Ureter (tissue), 1 donor: ENCODE measurements around the gene MLYCD. TPM values are rescaled to one million over a fixed set of nuclear protein-coding genes. Genes with fewer than 3 reads are reported as not detected.
"Not testable (repeated sequence)": the region's sequence is repeated elsewhere in the genome, so short reads cannot be mapped to it uniquely, and the experiment has no call there.

Experiments
- DNase-seq: peaks from one replicate; pipeline ENCODE4 v3.0.0-alpha.2; 2020; ENCODE audit warnings: low spot score
- total RNA-seq: library from RNA; stranded (reverse); gene quantifications from one replicate; pipeline ENCODE4 v1.2.4, GENCODE V29; 2023
- donor health status: DM: yes; HTN: yes; CAD: no.

Gene MLYCD
- total RNA-seq, 1 donor from 2014 or later = 18.3 TPM

DNA sequence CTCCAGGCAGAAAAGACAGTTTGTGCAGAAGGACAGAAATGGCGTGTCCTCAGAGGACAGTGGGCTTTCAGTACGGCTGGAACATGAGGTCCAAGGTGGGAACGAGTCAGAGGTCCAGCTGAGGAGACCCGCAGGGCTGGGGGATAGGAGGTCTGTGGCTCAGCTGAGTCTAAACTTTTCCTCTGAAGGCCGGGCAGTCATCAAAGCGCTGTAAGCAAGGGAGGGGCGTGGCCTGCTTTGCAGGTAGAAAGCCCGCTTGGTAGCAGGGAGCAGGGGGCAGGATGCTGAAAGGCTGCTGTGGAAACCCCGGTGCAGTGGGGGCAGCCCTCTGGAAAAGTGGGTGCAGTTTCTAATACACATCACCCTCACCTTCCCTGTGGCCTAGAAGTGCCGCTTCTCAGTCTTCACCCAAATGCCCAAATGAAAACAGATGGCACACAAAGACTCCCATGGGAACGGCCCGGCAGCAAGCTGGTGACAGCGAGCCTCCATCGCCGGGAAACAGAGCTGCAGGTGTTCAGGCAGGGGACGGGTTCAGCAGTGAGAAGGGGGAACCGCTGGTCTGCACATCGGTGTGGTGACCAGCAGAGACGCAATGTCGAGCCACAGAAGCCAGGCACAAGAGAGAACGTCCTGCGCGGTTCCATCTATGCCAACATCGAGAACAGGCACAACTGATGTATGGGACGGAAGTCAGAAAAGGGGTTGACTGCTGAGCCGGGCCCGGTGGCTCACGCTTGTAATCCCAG is 41.9 kb downstream of the MLYCD start:
- no peak for DNase-seq

DNA sequence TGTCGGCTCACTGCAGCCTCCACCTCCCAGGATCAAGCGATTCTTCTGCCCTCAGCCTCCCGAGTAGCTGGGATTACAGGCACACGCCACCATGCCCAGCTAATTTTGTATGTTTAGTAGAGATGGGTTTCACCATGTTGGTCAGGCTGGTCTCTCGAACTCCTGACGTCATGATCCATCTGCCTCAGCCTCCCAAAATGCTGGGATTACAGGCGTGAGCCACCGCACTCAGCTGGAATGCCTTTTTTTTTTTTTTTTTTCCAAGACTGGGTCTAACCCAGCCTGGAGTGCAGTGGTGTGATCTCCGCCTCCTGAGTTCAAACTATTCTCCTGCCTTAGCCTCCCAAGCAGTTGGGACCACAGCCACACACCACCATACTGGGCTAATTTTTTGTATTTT is 42.6 kb downstream of the MLYCD start:
- not testable (repeated sequence) for DNase-seq

- DNase-seq = no peak
These were observed 43.2 kb downstream of the MLYCD start for GRCh38 chr16:83942074-83942473.

- no peak for DNase-seq
These were observed 44.0 kb downstream of the MLYCD start for GRCh38 chr16:83942815-83943515.

- DNase-seq = no peak
These were observed 44.7 kb downstream of the MLYCD start for GRCh38 chr16:83943516-83944050.

DNA sequence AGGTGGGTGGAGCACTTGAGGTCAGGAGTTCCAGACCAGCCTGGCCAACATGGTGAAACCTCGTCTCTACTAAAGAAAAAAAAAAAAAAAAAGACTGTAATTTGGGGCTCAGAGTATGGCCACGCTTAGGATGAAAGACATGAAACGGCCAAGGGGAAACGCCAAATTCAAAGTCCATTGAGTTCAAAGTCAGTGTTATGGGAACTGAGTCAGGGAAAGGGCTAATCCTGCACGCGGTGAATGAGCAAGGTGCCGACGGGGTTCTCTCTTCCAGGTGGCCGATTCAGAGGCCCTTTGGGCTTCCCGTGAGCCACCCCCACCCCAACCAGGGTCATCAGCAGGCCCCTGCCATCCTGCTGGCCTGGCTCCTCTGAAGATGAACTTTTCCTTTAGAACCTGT is 46.7 kb downstream of the MLYCD start:
- no peak for DNase-seq

DNA sequence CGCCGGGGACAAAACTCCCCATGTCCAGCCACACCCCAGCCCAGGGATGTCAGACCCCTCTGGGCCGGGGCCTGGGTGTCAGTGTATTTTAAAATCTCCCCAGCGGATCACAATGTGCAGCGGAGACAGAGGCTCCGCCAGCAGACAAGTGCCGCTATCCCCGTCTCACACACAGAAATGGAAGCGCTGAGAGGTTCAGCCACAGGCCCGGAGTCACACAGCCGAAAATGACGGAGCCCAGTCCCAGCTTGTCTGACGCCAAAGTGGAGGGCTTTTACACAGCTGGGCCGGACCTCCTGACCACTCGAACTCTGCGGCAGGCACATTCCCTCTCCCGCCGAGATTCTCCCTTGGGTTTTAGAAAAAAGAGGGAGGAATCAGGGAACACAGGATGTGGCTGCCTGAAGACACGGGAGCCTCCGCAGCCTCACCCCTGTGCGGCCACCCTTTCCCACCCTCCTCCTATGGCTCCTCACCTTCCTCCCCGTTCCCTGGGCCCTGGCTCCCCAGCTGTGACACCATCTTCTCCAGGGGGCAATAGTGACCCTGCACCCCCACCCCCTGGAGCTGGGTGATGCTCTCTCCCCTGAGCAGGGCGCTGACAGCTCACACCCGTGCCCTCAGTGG is 47.4 kb downstream of the MLYCD start:
- no peak for DNase-seq

GRCh38 chr16:83946781-83947566 is 48.1 kb downstream of the MLYCD start:
- no peak for DNase-seq

DNA sequence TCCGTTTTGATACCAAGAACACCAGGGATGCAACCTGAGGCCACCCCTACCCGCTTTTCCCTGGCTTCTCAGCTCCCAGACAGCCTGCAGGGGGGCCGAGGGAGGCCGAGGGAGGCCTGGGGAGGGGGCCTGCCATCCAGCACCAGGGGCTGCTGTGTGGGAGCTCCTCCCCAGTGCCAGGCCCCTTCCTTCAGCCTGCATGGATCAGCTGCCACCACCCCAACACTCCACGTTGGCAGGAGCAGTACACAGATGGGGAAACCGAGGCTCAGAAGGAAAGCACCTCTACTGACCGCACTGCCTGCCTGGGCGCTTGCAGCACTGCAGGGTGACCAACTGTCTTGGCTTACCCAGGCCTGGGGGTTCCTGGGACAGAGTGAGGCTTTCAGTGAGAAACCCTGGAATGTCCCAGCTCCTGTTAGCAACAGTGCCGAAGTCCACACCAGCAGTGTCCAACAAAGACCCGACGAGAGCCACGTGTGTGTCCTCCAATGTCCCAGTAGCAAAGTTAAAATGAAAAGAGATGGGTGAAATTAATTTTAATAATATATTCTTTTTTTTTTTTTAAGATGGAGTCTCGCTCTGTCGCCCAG is 48.8 kb downstream of the MLYCD start:
- no peak for DNase-seq

DNA sequence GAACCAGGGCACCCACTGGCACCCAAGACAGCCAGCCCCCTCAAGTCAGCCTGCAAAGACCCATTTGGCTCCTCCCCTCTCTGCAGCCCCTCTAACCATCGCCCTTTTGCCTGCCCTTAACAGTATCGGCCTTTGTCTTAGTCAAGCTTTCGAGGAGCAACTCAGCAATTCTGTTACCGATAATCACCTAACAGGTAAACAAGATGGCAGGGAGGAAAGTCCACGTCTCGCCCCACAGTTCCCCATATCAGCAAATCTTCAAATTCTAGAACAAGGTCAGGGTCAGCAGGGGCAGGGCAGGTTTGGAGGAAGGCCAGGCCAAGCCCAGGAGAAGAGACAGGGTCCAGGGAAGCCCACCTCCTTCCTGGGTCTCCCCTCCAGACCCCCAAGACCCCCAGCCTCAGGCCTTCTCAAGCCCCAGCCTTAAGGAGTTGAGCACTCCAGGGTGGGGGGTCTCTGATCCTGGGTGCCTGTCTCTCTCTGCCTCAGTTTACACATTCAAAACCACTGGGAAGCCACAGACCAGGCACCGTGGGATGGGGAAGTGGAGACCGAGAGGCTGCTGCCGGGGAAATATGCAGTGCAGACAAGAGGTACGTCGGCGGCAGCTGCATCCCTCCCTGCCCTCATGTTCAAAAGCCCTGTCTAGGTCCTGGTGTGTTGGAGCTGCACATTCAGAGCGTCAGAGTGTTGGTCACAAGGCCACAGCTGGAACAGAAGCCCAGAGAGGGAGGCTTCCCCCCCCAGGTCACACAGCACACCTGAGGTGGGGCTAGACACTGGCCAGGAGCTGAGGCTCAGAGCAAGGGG is 50.2 kb downstream of the MLYCD start:
- no peak for DNase-seq

- DNase-seq = no peak
These were observed 50.7 kb downstream of the MLYCD start for GRCh38 chr16:83949724-83950001.

DNA sequence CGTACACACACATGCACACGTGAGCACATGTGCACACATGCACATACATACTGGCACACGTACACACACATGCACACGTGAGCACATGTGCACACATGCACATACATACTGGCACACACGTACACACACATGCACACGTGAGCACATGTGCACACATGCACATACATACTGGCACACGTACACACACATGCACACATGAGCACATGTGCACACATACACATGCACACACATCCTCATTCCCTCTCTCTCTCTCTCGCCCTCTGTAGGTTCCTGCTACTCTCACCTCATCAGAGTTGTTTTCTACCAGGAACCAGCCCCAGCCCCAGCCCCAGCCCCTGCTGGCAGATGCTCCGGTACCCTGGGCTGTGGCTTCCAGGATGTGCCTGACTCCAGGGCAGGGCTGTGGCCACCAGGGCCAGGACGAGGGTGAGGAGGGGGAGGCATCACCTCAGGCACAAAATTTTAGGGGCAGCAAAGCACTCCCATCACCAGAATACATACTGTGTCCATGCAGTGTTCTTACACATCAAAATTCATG is 52.0 kb downstream of the MLYCD start:
- DNase-seq = not testable (repeated sequence)

DNA sequence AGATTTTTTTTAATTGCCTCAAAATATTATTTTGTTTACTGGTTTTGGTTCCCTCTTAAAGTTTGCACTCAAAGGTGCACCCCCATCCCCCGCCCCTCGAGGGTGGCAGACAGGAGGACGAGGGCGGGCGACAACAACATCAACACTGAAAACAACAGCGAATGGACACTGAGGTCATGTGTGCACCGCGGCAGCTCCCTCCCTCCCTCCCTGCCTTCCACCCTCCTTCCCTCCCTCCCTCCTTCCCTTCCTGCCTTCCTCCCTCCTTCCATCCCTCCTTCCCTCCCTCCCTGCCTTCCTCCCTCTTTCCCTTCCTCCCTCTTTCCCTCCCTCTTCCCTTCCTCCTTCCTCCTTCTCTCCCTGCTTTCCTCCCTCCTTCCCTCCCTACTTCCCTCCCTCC is 52.6 kb downstream of the MLYCD start:
- no peak for DNase-seq

DNA sequence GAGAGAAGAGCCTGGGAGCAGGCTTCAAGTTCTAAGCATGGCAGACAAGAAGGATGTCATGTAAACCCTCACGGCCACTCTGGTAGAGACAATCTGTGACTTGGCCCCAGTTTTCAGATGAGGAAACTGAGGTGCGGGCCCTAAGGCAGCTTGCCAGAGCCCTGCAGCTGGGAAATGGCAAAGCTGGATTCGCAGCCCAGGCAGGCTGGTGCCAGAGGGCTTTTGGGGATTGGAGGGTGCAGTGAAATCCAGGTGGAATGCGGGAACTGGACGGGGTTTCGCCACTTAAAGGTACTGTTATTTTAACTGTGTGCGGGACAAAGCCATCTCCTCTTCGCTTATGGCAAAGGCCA is 53.6 kb downstream of the MLYCD start:
- DNase-seq = no peak

GRCh38 chr16:83952940-83953795 is 54.3 kb downstream of the MLYCD start, which contains the start of gene OSGIN1:
Gene OSGIN1, plus strand, starts transcription at chr16:83953240. Its CDS starts 4,432 bp downstream, at chr16:83957672.
- peak; percentile 95 for DNase-seq

GRCh38 chr16:83953796-83954576 is 55.1 kb downstream of the MLYCD start:
- no peak for DNase-seq

DNA sequence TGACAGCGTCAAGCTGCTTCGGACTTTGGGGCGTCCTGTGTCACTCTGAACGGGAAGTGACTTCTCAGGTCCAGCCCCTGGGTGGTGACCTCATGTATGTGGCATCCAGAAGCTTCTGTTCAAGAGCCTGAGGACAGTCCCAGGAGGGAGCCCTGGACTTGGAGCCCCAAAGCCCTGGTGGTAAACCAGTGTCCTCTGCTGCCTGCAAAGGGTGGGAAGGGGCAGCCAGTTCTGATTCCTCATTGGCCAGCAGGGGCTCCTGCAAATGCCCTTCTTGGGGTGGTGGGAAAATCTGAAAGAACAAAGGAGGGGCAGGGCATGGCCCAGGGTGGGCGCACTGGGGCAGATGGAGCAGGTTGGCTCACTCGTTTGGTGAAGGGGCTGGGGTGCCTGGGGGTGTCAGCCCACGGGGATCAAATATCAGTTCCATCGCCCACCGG is 55.7 kb downstream of the MLYCD start:
- no peak for DNase-seq

GRCh38 chr16:83955218-83956130 is 56.6 kb downstream of the MLYCD start:
- no peak for DNase-seq
